NCI-H1092 treated with DMSO at 0.1 percent for 48 hours (cell line): Measurements from ENCODE around the gene WIPI1.
"Not testable (repeated sequence)": the region's sequence is repeated elsewhere in the genome, so short reads cannot be mapped to it uniquely, and the experiment has no call there.

Experiments
- DNase-seq: peaks from one replicate; lab custom pipeline; 2025; lab: John Stamatoyannopoulos, UW

Gene WIPI1

GRCh38 chr17:68383443-68384321 is 73.6 kb downstream of the WIPI1 start:
- DNase-seq = no peak

DNA sequence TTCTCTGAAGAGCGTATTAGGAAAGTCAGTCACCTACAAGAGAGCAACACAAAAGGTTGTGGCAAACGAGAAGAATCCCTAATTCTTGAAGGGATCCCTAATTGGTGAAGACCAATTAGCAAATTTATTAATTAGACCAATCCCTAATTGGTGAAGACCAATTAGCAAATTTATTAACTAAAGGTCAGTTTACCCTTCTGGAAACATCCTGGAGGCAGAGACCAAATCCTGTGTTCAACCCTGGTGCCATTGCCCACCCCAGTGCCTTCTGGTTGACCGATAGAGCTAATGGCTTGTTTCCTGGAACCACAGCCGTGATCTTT is 74.2 kb downstream of the WIPI1 start:
- no peak for DNase-seq

GRCh38 chr17:68382582-68383085 is 74.7 kb downstream of the WIPI1 start:
- no peak for DNase-seq

DNA sequence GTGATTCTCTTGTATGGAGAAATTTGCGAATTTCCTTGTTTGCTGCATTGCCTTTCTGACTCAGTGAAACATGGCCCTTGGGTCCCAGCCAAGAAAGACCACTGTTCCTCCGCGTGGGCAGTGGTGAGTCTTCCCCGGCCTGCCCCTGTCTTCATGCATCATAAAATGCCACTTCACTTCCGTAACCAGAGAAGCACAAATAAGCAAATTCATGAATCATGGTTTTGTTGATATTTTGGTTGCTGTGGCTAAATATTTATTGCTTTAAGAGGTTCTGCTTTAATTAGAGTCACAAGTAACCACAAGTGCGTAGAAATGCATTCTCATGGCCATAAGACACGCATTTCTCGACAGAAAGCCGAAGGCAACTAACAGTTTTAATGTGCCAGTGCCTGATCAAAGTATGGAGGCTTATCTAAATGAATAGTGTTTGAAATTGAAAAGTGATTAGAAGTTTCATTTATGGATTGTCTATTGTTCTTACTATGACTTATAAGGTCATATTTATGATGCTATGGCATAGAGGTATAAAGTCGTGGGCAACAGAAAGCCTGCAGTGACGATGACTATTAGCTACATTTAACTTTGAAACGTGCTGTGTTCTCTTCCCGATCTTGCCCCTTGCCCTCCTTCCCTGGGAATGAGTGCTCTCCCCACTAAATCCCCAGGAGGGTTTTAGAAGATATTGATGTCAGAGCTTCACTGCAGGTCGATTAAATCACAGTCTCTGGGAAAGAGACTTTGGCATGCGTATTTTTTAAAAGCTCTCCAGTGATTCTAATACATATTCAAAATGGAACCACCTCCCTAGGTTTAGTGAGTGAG is 76.0 kb downstream of the WIPI1 start:
- DNase-seq = no peak

GRCh38 chr17:68379692-68380677 is 77.3 kb downstream of the WIPI1 start:
- DNase-seq = no peak

- DNase-seq = no peak
Measured at GRCh38 chr17:68379177-68379510, 78.2 kb downstream of the WIPI1 start.

- DNase-seq = peak; percentile 20
Measured at GRCh38 chr17:68378268-68379176, 78.8 kb downstream of the WIPI1 start.

DNA sequence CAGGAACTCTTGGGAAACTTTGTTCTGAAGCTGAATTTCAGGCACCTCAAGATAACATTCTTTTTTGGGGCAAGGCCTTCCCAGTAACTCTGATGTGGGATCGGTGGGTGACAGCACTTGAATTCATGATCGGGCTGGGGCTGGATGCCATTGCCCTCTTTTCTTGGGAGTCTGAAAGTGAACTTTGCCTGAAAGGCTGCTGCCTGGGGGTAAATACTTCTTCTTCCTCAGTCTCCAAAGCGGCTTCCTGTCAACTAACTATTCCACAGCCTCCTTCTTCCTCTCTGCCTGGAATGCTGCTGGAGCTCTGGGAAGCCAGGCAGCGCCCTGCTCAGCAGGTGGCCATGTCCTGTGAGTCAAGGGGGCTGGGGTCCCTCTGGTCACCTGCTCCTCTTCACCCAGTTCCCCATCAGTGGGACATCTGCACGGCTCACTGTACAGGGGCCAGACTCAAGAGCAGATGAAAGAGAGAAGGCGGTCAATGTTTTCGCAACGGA is 79.5 kb downstream of the WIPI1 start:
- no peak for DNase-seq

DNA sequence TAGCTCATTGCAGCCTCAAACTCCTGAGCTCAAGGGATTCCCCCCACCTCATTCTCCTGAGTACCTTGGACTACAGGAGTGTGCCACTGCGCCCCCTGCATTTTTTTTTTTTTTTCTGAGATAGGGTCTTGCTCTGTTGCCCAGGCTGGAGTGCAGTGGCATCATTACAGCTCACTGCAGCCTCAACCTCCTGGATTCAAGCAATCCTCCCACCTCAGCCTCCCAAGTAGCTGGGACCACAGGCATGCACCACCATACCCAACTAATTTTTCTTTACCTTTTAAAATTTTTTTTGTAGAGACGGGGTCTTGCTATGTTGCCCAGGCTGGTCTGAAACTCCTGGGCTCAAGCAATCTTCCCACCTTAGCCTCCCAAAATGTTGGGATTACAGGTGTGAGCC is 81.1 kb downstream of the WIPI1 start:
- DNase-seq = not testable (repeated sequence)

- DNase-seq = no peak
Measured at GRCh38 chr17:68375566-68375965, 81.7 kb downstream of the WIPI1 start.
